GM23338 (cell line): ENCODE data around the gene UBE2Z. TPM values are rescaled to one million over a fixed set of nuclear protein-coding genes. Genes with fewer than 3 reads are reported as not detected.

Source experiments
- ATAC-seq: fragments of 200-7000 bp; cut with Tn5 transposase; 3 replicates; pipeline ENCODE4 v1.9.1; 2020
- DNase-seq: peaks from one replicate; pipeline ENCODE4 v3.0.0-alpha.2; 2015; ENCODE audit warnings: low spot score
- H2AFZ ChIP-seq: fragments of 200-600 bp; sonication (generic); 2 replicates; pipeline ENCODE4 v1.8.0; 2016; ENCODE audit warnings: antibody characterized with exemption, mild to moderate bottlenecking, moderate library complexity
- H3F3A ChIP-seq: fragments of 200-600 bp; sonication (generic); replicated peaks from 2 replicates; pipeline ENCODE4 v1.8.0; 2017; ENCODE audit warnings: antibody characterized with exemption, mixed run types, low read depth
- H3K27ac ChIP-seq: fragments of 200-600 bp; sonication (generic); 2 replicates; pipeline ENCODE4 v1.6.1; 2016; ENCODE audit warnings: low read depth
- H3K27me3 ChIP-seq: fragments of 200-600 bp; sonication (generic); 2 replicates; pipeline ENCODE4 v1.8.0; 2016; ENCODE audit warnings: mild to moderate bottlenecking, mixed run types, moderate library complexity; ENCODE audit not compliant: insufficient read depth
- H3K36me3 ChIP-seq: fragments of 200-600 bp; sonication (generic); 2 replicates; pipeline ENCODE4 v1.8.0; 2016; ENCODE audit warnings: mild to moderate bottlenecking; ENCODE audit not compliant: insufficient read depth
- H3K4me1 ChIP-seq: fragments of 200-600 bp; sonication (generic); 2 replicates; pipeline ENCODE4 v1.8.0; 2016; ENCODE audit warnings: mild to moderate bottlenecking, moderate library complexity; ENCODE audit not compliant: insufficient read depth
- H3K4me2 ChIP-seq: fragments of 200-600 bp; sonication (generic); 2 replicates; pipeline ENCODE4 v1.7.1; 2017; ENCODE audit warnings: mixed run types
- H3K4me3 ChIP-seq: fragments of 200-600 bp; sonication (generic); 2 replicates; pipeline ENCODE4 v1.6.1; 2016; ENCODE audit warnings: mixed run types
- H3K79me2 ChIP-seq: fragments of 200-600 bp; sonication (generic); replicated peaks from 2 replicates; pipeline ENCODE4 v1.8.0; 2017; ENCODE audit warnings: mild to moderate bottlenecking; ENCODE audit not compliant: insufficient read depth
- H3K9me2 ChIP-seq: fragments of 200-600 bp; sonication (generic); 2 replicates; pipeline ENCODE4 v1.8.0; 2017; ENCODE audit not compliant: insufficient read depth
- H4K20me1 ChIP-seq: fragments of 200-600 bp; sonication (generic); replicated peaks from 2 replicates; pipeline ENCODE4 v1.8.0; 2017; ENCODE audit warnings: mild to moderate bottlenecking; ENCODE audit not compliant: insufficient read depth
- H3K27ac Mint-ChIP-seq: 2 replicates; pipeline ENCODE4 v1.8.0; 2020; ENCODE audit warnings: inconsistent platforms, mild to moderate bottlenecking, moderate library complexity, mixed read lengths
- H3K27me3 Mint-ChIP-seq: 3 replicates; pipeline ENCODE4 v1.8.0; 2022; ENCODE audit warnings: low read depth, mild to moderate bottlenecking, moderate library complexity, mixed read lengths, inconsistent platforms; ENCODE audit not compliant: insufficient read depth, poor library complexity
- H3K36me3 Mint-ChIP-seq: 3 replicates; pipeline ENCODE4 v1.8.0; 2021; ENCODE audit warnings: low read depth, mild to moderate bottlenecking, inconsistent platforms, moderate library complexity, mixed read lengths
- H3K4me1 Mint-ChIP-seq: 3 replicates; pipeline ENCODE4 v1.8.0; 2020; ENCODE audit warnings: mild to moderate bottlenecking, inconsistent platforms, mixed read lengths
- H3K4me3 Mint-ChIP-seq: 3 replicates; pipeline ENCODE4 v1.8.0; 2021; ENCODE audit warnings: moderate library complexity, mild to moderate bottlenecking, inconsistent platforms, mixed read lengths
- H3K9me3 Mint-ChIP-seq: 3 replicates; pipeline ENCODE4 v1.8.0; 2020; ENCODE audit warnings: moderate library complexity, mild to moderate bottlenecking, inconsistent platforms, mixed read lengths
- EZH2phosphoT487 ChIP-seq: fragments of 200-600 bp; sonication (generic); IDR thresholded peaks from one replicate; pipeline ENCODE4 v1.8.1; 2018; ENCODE audit warnings: antibody characterized with exemption; ENCODE audit not compliant: unreplicated experiment
- NANOG ChIP-seq: IDR thresholded peaks from 2 replicates; pipeline ENCODE4 v1.6.1; 2016; ENCODE audit warnings: antibody characterized with exemption, borderline replicate concordance
- POLR2AphosphoS5 ChIP-seq: IDR thresholded peaks from 2 replicates; pipeline ENCODE4 v1.6.1; 2016; ENCODE audit warnings: antibody characterized with exemption, low read depth
- REST ChIP-seq: IDR thresholded peaks from one replicate; pipeline ENCODE4 v1.6.1; 2018; ENCODE audit warnings: antibody characterized with exemption; ENCODE audit not compliant: unreplicated experiment
- ZNF114 ChIP-seq: fragments of 250-450 bp; sonication (Bioruptor Pico); IDR thresholded peaks from 2 replicates; pipeline ENCODE4 v1.5.0; 2020; ENCODE audit warnings: mild to moderate bottlenecking, moderate library complexity
- ZNF331 ChIP-seq: fragments of 250-450 bp; sonication (Bioruptor Pico); IDR thresholded peaks from 2 replicates; pipeline ENCODE4 v1.5.0; 2020; ENCODE audit warnings: low read depth, mild to moderate bottlenecking, moderate library complexity
- ZNF462 ChIP-seq: fragments of 250-450 bp; sonication (Bioruptor Pico); IDR thresholded peaks from 2 replicates; pipeline ENCODE4 v1.5.0; 2020; ENCODE audit warnings: mild to moderate bottlenecking, moderate library complexity
- polyA plus RNA-seq: library from polyadenylated mRNA; unstranded; fragments of >200 nt; fragmentation: Nextera tagmentation; extraction: Ambion mirVana; gene quantifications from 2 replicates; pipeline ENCODE4 v1.2.1, GENCODE V29; 2016
- total RNA-seq: library from RNA; depleted of rRNA; stranded (reverse); fragments of >200 nt; shearing (Covaris generic); gene quantifications from 2 replicates; pipeline ENCODE4 v1.2.3, GENCODE V29; 2014

Gene UBE2Z
- total and polyA plus RNA-seq, 2 experiments from 2014 or later: 34.1 to 78.5 TPM

- Histone ChIP-seq H3K27me3 (no peaks in the 10 kb centered on the region), H2AFZ (no peak overlapping the region), H3K27ac (no peak overlapping the region), H3K79me2 (peaks cover 18% of the 10 kb centered on the region), H3F3A (peaks cover 6% of the 10 kb centered on the region; the same call in 1 of the 2 replicates), H3K9me2 (no peaks in the 10 kb centered on the region), H3K36me3 (no peaks in the 10 kb centered on the region; the same call in none of the 2 replicates), H3K4me1 (peaks cover 5% of the 10 kb centered on the region), H4K20me1 (no peaks in the 10 kb centered on the region), H3K4me2 (no peak overlapping the region), H3K4me3 (no peak overlapping the region)
- Mint-ChIP-seq H3K9me3 (no peaks in the 10 kb centered on the region), H3K4me1 (peaks cover 9% of the 10 kb centered on the region), H3K27ac (no peak overlapping the region), H3K36me3 (peaks cover 31% of the 10 kb centered on the region), H3K27me3 (peaks cover 13% of the 10 kb centered on the region), H3K4me3 (no peak overlapping the region; the same call in 2 of the 3 replicates)
- no peak for DNase-seq
- no peak for ATAC-seq
- TF ChIP-seq ZNF114 (CRISPR knock-in tag) (no peak), ZNF462 (CRISPR knock-in tag) (no peak), POLR2AphosphoS5 (no peak), EZH2phosphoT487 (no peak)
Observed at GRCh38 chr17:48894886-48895285, 13.3 kb upstream of the UBE2Z start.

GRCh38 chr17:48901241-48901640 lies 7.0 kb upstream of the UBE2Z start:
- H3K36me3 ChIP-seq: no peaks in the 10 kb centered on the region
- no peaks in the 10 kb centered on the region; the same call in 2 of the 3 replicates for H3K4me1 Mint-ChIP-seq
- H4K20me1 ChIP-seq: no peaks in the 10 kb centered on the region
- no peak overlapping the region for H2AFZ ChIP-seq
- no peak overlapping the region for H3K27ac ChIP-seq
- H3K4me1 ChIP-seq: no peaks in the 10 kb centered on the region
- DNase-seq (no peak), ATAC-seq (no peak)
- H3K36me3 Mint-ChIP-seq: peaks cover 15% of the 10 kb centered on the region; the same call in 2 of the 3 replicates
- no peak overlapping the region for H3K4me3 ChIP-seq
- H3K27ac Mint-ChIP-seq: no peak overlapping the region
- H3K4me3 Mint-ChIP-seq: no peak overlapping the region
- no peaks in the 10 kb centered on the region for H3K9me2 ChIP-seq
- no peaks in the 10 kb centered on the region for H3K79me2 ChIP-seq
- no peaks in the 10 kb centered on the region for H3K9me3 Mint-ChIP-seq
- H3K4me2 ChIP-seq: no peak overlapping the region
- H3K27me3 ChIP-seq: no peaks in the 10 kb centered on the region
- H3K27me3 Mint-ChIP-seq: peaks cover 3% of the 10 kb centered on the region
- H3F3A ChIP-seq: peaks cover 3% of the 10 kb centered on the region; the same call in 1 of the 2 replicates
- TF ChIP-seq REST (no peak), NANOG (no peak), ZNF114 (CRISPR knock-in tag) (no peak), ZNF331 (CRISPR knock-in tag) (no peak)
